GM23338 (cell line): ENCODE measurements around the gene CLEC7A. TPM values are rescaled to one million over a fixed set of nuclear protein-coding genes. Genes with fewer than 3 reads are reported as not detected.

Experiments used
- ATAC-seq: fragments of 200-7000 bp; cut with Tn5 transposase; 3 replicates; pipeline ENCODE4 v1.9.1; 2020
- DNase-seq: peaks from one replicate; pipeline ENCODE4 v3.0.0-alpha.2; 2015; ENCODE audit warnings: low spot score
- H2AFZ ChIP-seq: fragments of 200-600 bp; sonication (generic); 2 replicates; pipeline ENCODE4 v1.8.0; 2016; ENCODE audit warnings: antibody characterized with exemption, mild to moderate bottlenecking, moderate library complexity
- H3F3A ChIP-seq: fragments of 200-600 bp; sonication (generic); replicated peaks from 2 replicates; pipeline ENCODE4 v1.8.0; 2017; ENCODE audit warnings: antibody characterized with exemption, mixed run types, low read depth
- H3K27ac ChIP-seq: fragments of 200-600 bp; sonication (generic); 2 replicates; pipeline ENCODE4 v1.6.1; 2016; ENCODE audit warnings: low read depth
- H3K27me3 ChIP-seq: fragments of 200-600 bp; sonication (generic); 2 replicates; pipeline ENCODE4 v1.8.0; 2016; ENCODE audit warnings: mild to moderate bottlenecking, mixed run types, moderate library complexity; ENCODE audit not compliant: insufficient read depth
- H3K36me3 ChIP-seq: fragments of 200-600 bp; sonication (generic); 2 replicates; pipeline ENCODE4 v1.8.0; 2016; ENCODE audit warnings: mild to moderate bottlenecking; ENCODE audit not compliant: insufficient read depth
- H3K4me1 ChIP-seq: fragments of 200-600 bp; sonication (generic); 2 replicates; pipeline ENCODE4 v1.8.0; 2016; ENCODE audit warnings: mild to moderate bottlenecking, moderate library complexity; ENCODE audit not compliant: insufficient read depth
- H3K4me2 ChIP-seq: fragments of 200-600 bp; sonication (generic); 2 replicates; pipeline ENCODE4 v1.7.1; 2017; ENCODE audit warnings: mixed run types
- H3K4me3 ChIP-seq: fragments of 200-600 bp; sonication (generic); 2 replicates; pipeline ENCODE4 v1.6.1; 2016; ENCODE audit warnings: mixed run types
- H3K79me2 ChIP-seq: fragments of 200-600 bp; sonication (generic); replicated peaks from 2 replicates; pipeline ENCODE4 v1.8.0; 2017; ENCODE audit warnings: mild to moderate bottlenecking; ENCODE audit not compliant: insufficient read depth
- H3K9me2 ChIP-seq: fragments of 200-600 bp; sonication (generic); 2 replicates; pipeline ENCODE4 v1.8.0; 2017; ENCODE audit not compliant: insufficient read depth
- H4K20me1 ChIP-seq: fragments of 200-600 bp; sonication (generic); replicated peaks from 2 replicates; pipeline ENCODE4 v1.8.0; 2017; ENCODE audit warnings: mild to moderate bottlenecking; ENCODE audit not compliant: insufficient read depth
- H3K27ac Mint-ChIP-seq: 2 replicates; pipeline ENCODE4 v1.8.0; 2020; ENCODE audit warnings: inconsistent platforms, mild to moderate bottlenecking, moderate library complexity, mixed read lengths
- H3K27me3 Mint-ChIP-seq: 3 replicates; pipeline ENCODE4 v1.8.0; 2022; ENCODE audit warnings: low read depth, mild to moderate bottlenecking, moderate library complexity, mixed read lengths, inconsistent platforms; ENCODE audit not compliant: insufficient read depth, poor library complexity
- H3K36me3 Mint-ChIP-seq: 3 replicates; pipeline ENCODE4 v1.8.0; 2021; ENCODE audit warnings: low read depth, mild to moderate bottlenecking, inconsistent platforms, moderate library complexity, mixed read lengths
- H3K4me1 Mint-ChIP-seq: 3 replicates; pipeline ENCODE4 v1.8.0; 2020; ENCODE audit warnings: mild to moderate bottlenecking, inconsistent platforms, mixed read lengths
- H3K4me3 Mint-ChIP-seq: 3 replicates; pipeline ENCODE4 v1.8.0; 2021; ENCODE audit warnings: moderate library complexity, mild to moderate bottlenecking, inconsistent platforms, mixed read lengths
- H3K9me3 Mint-ChIP-seq: 3 replicates; pipeline ENCODE4 v1.8.0; 2020; ENCODE audit warnings: moderate library complexity, mild to moderate bottlenecking, inconsistent platforms, mixed read lengths
- CREB1 ChIP-seq: fragments of 250-450 bp; sonication (Bioruptor Pico); IDR thresholded peaks from 2 replicates; pipeline ENCODE4 v1.5.0; 2020; ENCODE audit warnings: low read depth, mild to moderate bottlenecking, moderate library complexity
- CTCF ChIP-seq, 2 experiments: fragments of 200-600 bp in 1 of 2; sonication (generic) in 1 of 2; conservative IDR thresholded peaks; 2 replicates each; pipeline versions ENCODE4 v1.5.1 to v1.6.1; 2016 to 2017; ENCODE audit warnings: antibody characterized with exemption in 2 of 2, low read depth in 2 of 2, mild to moderate bottlenecking in 2 of 2, moderate library complexity in 1 of 2
- ZNF114 ChIP-seq: fragments of 250-450 bp; sonication (Bioruptor Pico); IDR thresholded peaks from 2 replicates; pipeline ENCODE4 v1.5.0; 2020; ENCODE audit warnings: mild to moderate bottlenecking, moderate library complexity
- polyA plus RNA-seq: library from polyadenylated mRNA; unstranded; fragments of >200 nt; fragmentation: Nextera tagmentation; extraction: Ambion mirVana; gene quantifications from 2 replicates; pipeline ENCODE4 v1.2.1, GENCODE V29; 2016
- total RNA-seq: library from RNA; depleted of rRNA; stranded (reverse); fragments of >200 nt; shearing (Covaris generic); gene quantifications from 2 replicates; pipeline ENCODE4 v1.2.3, GENCODE V29; 2014
- TF ChIP-seq, protein P1 (sequence below): fragments of 250-450 bp; sonication (Bioruptor Pico); IDR thresholded peaks from 2 replicates; pipeline ENCODE4 v1.5.0; 2020; ENCODE audit warnings: mild to moderate bottlenecking, moderate library complexity

The CLEC7A gene
- total and polyA plus RNA-seq, 2 experiments from 2014 or later, result 0.39 TPM; not detected in 1

GRCh38 chr12:10126413-10126812 lies 3.6 kb downstream of the CLEC7A start:
- H3K4me3 ChIP-seq, result no peak overlapping the region
- H3K27ac ChIP-seq, result no peak overlapping the region
- Mint-ChIP-seq H3K4me1 (peaks cover 18% of the 10 kb centered on the region), H3K36me3 (no peaks in the 10 kb centered on the region), H3K9me3 (no peaks in the 10 kb centered on the region), H3K27me3 (no peaks in the 10 kb centered on the region), H3K27ac (no peak overlapping the region), H3K4me3 (no peak overlapping the region)
- no peaks in the 10 kb centered on the region for H3F3A ChIP-seq
- peaks cover 16% of the 10 kb centered on the region for H3K4me1 ChIP-seq
- no peak for DNase-seq
- TF ChIP-seq ZNF114 (CRISPR knock-in tag), result no peak
- TF ChIP-seq, protein P1, sequence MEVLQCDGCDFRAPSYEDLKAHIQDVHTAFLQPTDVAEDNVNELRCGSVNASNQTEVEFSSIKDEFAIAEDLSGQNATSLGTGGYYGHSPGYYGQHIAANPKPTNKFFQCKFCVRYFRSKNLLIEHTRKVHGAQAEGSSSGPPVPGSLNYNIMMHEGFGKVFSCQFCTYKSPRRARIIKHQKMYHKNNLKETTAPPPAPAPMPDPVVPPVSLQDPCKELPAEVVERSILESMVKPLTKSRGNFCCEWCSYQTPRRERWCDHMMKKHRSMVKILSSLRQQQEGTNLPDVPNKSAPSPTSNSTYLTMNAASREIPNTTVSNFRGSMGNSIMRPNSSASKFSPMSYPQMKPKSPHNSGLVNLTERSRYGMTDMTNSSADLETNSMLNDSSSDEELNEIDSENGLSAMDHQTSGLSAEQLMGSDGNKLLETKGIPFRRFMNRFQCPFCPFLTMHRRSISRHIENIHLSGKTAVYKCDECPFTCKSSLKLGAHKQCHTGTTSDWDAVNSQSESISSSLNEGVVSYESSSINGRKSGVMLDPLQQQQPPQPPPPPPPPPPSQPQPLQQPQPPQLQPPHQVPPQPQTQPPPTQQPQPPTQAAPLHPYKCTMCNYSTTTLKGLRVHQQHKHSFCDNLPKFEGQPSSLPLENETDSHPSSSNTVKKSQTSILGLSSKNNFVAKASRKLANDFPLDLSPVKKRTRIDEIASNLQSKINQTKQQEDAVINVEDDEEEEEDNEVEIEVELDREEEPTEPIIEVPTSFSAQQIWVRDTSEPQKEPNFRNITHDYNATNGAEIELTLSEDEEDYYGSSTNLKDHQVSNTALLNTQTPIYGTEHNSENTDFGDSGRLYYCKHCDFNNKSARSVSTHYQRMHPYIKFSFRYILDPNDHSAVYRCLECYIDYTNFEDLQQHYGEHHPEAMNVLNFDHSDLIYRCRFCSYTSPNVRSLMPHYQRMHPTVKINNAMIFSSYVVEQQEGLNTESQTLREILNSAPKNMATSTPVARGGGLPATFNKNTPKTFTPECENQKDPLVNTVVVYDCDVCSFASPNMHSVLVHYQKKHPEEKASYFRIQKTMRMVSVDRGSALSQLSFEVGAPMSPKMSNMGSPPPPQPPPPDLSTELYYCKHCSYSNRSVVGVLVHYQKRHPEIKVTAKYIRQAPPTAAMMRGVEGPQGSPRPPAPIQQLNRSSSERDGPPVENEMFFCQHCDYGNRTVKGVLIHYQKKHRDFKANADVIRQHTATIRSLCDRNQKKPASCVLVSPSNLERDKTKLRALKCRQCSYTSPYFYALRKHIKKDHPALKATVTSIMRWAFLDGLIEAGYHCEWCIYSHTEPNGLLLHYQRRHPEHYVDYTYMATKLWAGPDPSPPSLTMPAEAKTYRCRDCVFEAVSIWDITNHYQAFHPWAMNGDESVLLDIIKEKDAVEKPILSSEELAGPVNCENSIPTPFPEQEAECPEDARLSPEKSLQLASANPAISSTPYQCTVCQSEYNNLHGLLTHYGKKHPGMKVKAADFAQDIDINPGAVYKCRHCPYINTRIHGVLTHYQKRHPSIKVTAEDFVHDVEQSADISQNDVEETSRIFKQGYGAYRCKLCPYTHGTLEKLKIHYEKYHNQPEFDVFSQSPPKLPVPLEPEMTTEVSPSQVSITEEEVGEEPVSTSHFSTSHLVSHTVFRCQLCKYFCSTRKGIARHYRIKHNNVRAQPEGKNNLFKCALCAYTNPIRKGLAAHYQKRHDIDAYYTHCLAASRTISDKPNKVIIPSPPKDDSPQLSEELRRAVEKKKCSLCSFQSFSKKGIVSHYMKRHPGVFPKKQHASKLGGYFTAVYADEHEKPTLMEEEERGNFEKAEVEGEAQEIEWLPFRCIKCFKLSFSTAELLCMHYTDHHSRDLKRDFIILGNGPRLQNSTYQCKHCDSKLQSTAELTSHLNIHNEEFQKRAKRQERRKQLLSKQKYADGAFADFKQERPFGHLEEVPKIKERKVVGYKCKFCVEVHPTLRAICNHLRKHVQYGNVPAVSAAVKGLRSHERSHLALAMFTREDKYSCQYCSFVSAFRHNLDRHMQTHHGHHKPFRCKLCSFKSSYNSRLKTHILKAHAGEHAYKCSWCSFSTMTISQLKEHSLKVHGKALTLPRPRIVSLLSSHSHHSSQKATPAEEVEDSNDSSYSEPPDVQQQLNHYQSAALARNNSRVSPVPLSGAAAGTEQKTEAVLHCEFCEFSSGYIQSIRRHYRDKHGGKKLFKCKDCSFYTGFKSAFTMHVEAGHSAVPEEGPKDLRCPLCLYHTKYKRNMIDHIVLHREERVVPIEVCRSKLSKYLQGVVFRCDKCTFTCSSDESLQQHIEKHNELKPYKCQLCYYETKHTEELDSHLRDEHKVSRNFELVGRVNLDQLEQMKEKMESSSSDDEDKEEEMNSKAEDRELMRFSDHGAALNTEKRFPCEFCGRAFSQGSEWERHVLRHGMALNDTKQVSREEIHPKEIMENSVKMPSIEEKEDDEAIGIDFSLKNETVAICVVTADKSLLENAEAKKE (CRISPR knock-in tag), result no peak
- H3K4me2 ChIP-seq, result no peak overlapping the region
- no peaks in the 10 kb centered on the region for H3K27me3 ChIP-seq
- no peaks in the 10 kb centered on the region for H3K36me3 ChIP-seq
- no peak for ATAC-seq
- H2AFZ ChIP-seq, result no peak overlapping the region
- H4K20me1 ChIP-seq, result no peaks in the 10 kb centered on the region
- no peaks in the 10 kb centered on the region for H3K79me2 ChIP-seq
- no peaks in the 10 kb centered on the region for H3K9me2 ChIP-seq

- no peaks in the 10 kb centered on the region for H3K4me1 Mint-ChIP-seq
- no peaks in the 10 kb centered on the region for H3F3A ChIP-seq
- no peaks in the 10 kb centered on the region for H4K20me1 ChIP-seq
- H3K9me2 ChIP-seq, result no peaks in the 10 kb centered on the region
- ATAC-seq (no peak), DNase-seq (no peak)
- no peak overlapping the region for H3K4me2 ChIP-seq
- no peak overlapping the region for H3K27ac Mint-ChIP-seq
- H3K27me3 ChIP-seq, result no peaks in the 10 kb centered on the region
- no peaks in the 10 kb centered on the region for H3K79me2 ChIP-seq
- H3K27ac ChIP-seq, result no peak overlapping the region
- no peak overlapping the region for H2AFZ ChIP-seq
- no peak overlapping the region for H3K4me3 ChIP-seq
- no peaks in the 10 kb centered on the region for H3K36me3 Mint-ChIP-seq
- H3K4me3 Mint-ChIP-seq, result no peak overlapping the region
- H3K27me3 Mint-ChIP-seq, result no peaks in the 10 kb centered on the region
- H3K4me1 ChIP-seq, result no peaks in the 10 kb centered on the region
- H3K36me3 ChIP-seq, result no peaks in the 10 kb centered on the region
- H3K9me3 Mint-ChIP-seq, result no peaks in the 10 kb centered on the region
- TF ChIP-seq, protein P1 (CRISPR knock-in tag), result no peak
- TF ChIP-seq CREB1 (no peak), CTCF (conservative IDR thresholded peaks at IDR 0.05; ENCODE audit: low read depth in 2 of 2) (no peak)
Observed at GRCh38 chr12:10122689-10123088, 7.3 kb downstream of the CLEC7A start.
